Spleen (tissue), 11 donors: ENCODE results near the gene CSN2. TPM values are rescaled to one million over a fixed set of nuclear protein-coding genes. Genes with fewer than 3 reads are reported as not detected.

ENCODE experiments used
- DNase-seq: peaks from one replicate; pipeline ENCODE4 v3.0.0-alpha.2; 2020
- H3K27ac ChIP-seq, 8 donors: fragments of 200-600 bp; sonication (generic) in 7 of 8; 1 replicate in 4 of 8; 2 replicates in 4 of 8; pipeline versions ENCODE4 v1.5.0 to v1.8.0; 2016 to 2021; ENCODE audit warnings: inconsistent platforms in 4 of 8, mild to moderate bottlenecking in 4 of 8, moderate library complexity in 1 of 8
- H3K27me3 ChIP-seq, 7 donors: fragments of 200-600 bp; sonication (generic) in 6 of 7; replicated peaks in 1 of 7; 1 replicate in 4 of 7; 2 replicates in 3 of 7; pipeline versions ENCODE4 v1.5.0 to v1.8.0; 2016 to 2021; ENCODE audit warnings: inconsistent platforms in 3 of 7, mild to moderate bottlenecking in 1 of 7
- H3K36me3 ChIP-seq, 6 donors: fragments of 200-600 bp; sonication (generic) in 5 of 6; 1 replicate in 4 of 6; 2 replicates in 2 of 6; pipeline versions ENCODE4 v1.5.0 to v1.8.0; 2016 to 2021; ENCODE audit warnings: inconsistent platforms in 2 of 6
- H3K4me1 ChIP-seq, 6 donors: fragments of 200-600 bp; sonication (generic) in 5 of 6; 1 replicate in 3 of 6; 2 replicates in 3 of 6; pipeline versions ENCODE4 v1.5.0 to v1.8.0; 2016 to 2021; ENCODE audit warnings: inconsistent platforms in 3 of 6
- H3K4me3 ChIP-seq, 8 donors: fragments of 200-600 bp; sonication (generic) in 7 of 8; 1 replicate in 4 of 8; 2 replicates in 4 of 8; pipeline versions ENCODE4 v1.5.0 to v1.8.0; 2016 to 2021; ENCODE audit warnings: inconsistent platforms in 4 of 8, mild to moderate bottlenecking in 4 of 8, moderate library complexity in 2 of 8
- H3K9me3 ChIP-seq, 8 donors: fragments of 200-600 bp; sonication (generic) in 7 of 8; 1 replicate in 4 of 8; 2 replicates in 4 of 8; pipeline versions ENCODE4 v1.5.0 to v1.8.0; 2016 to 2021; ENCODE audit warnings: inconsistent platforms in 4 of 8
- POLR2A ChIP-seq, 3 donors: fragments of 450-650 bp; IDR thresholded peaks; one replicate each; pipeline ENCODE4 v1.5.1; 2017; ENCODE audit warnings: antibody characterized with exemption in 3 of 3, mild to moderate bottlenecking in 1 of 3
- POLR2AphosphoS5 ChIP-seq, 3 donors: sonication (generic); formaldehyde crosslinking; IDR thresholded peaks; one replicate each; pipeline ENCODE4 v1.5.1; 2017; ENCODE audit warnings: antibody characterized with exemption in 3 of 3
- WGBS, 5 donors: extraction: QIAGEN DNeasy Blood & Tissue Kit in 3 of 5; methylation state at CpG; one replicate each; pipeline versions ENCODE4 v1.1.5 to v1.1.7; 2013 to 2018; 5-methylcytosine and 5-hydroxymethylcytosine counted together
- intact Hi-C: fragments of 100-400 bp; cut with DNase I; formaldehyde crosslinking; loops from one replicate; pipeline ENCODE4 v1.15.0; 2023; ENCODE audit warnings: low total_unique reads
- polyA plus RNA-seq, 3 donors: library from polyadenylated mRNA; stranded (reverse); fragments of 200-250 nt; gene quantifications; one replicate each; pipeline ENCODE4 v1.2.1, GENCODE V29; 2013
- total RNA-seq, 7 donors: library from RNA; depleted of rRNA in 3 of 7; stranded (reverse); fragments of >200 nt in 3 of 7; fragmentation: NEBNext Ultra II Directional in 4 of 7; extraction: Animal tissue kit (Norgen Biotek cat#: 25700) in 4 of 7; gene quantifications; one replicate each; pipeline versions ENCODE4 v1.1.0 to v1.2.1, GENCODE V29; 2016 to 2021
- TF ChIP-seq, protein P1 (sequence below), 11 experiments: fragments of 200-600 bp in 7 of 11; fragments of 450-650 bp in 4 of 11; sonication (generic) in 4 of 11; IDR thresholded peaks in 8 of 11; conservative IDR thresholded peaks in 3 of 11; 1 replicate in 7 of 11; 2 replicates in 4 of 11; pipeline versions ENCODE4 v1.4.0 to v1.8.0; 2016 to 2021; ENCODE audit warnings: antibody characterized with exemption in 11 of 11, inconsistent platforms in 4 of 11, mild to moderate bottlenecking in 1 of 11
- donor health status: healthy with polysubstance abuse.
- donor health status: DM: no; HTN: no; CAD: no; lungs with moderate emphysema.
- donor health status: DM: no; HTN: no; CAD: no.
- donor health status: Bipolar disorder and iron deficiency.
- donor health status: healthy.
- donor health status: DM: no; HTN: no; CAD: no.
- donor health status: DM: yes; HTN: yes; CAD: no.

CSN2 gene
- total and polyA plus RNA-seq, 10 donors, result not detected

DNA sequence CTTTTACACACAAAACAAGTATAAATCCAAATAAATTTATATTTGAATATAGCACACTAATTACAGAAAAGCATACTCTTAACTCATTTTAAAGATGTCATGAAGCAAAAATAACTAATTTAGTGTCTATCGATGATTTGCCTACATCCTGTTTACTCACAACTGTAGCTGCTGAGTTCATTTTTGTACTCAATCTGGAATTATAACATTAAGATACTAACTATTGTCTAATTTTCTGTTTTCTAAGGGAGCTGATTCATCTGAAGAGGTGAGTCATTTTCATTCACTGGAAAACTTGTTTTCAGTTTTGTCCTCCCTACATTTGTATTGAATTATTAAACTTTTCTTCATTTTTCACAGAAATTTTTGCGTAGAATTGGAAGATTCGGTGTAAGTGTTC is 33.9 kb upstream of the CSN2 start:
- 76 to 90% (median 86%) methylated on average over 3 of the region's 3 CpGs for WGBS, 5 donors
- Histone ChIP-seq H3K4me1 (no peaks in the 10 kb centered on the region), H3K36me3 (no peaks in the 10 kb centered on the region), H3K27ac (no peak overlapping the region), H3K27me3 (no peaks in the 10 kb centered on the region), H3K9me3 (no peaks in the 10 kb centered on the region), H3K4me3 (no peak overlapping the region)
- intact Hi-C loops, result no loop called here
- DNase-seq, result no peak
- TF ChIP-seq POLR2AphosphoS5 (IDR thresholded peaks at IDR 0.05) (no peak), POLR2A (IDR thresholded peaks at IDR 0.05) (no peak)
- TF ChIP-seq, protein P1, sequence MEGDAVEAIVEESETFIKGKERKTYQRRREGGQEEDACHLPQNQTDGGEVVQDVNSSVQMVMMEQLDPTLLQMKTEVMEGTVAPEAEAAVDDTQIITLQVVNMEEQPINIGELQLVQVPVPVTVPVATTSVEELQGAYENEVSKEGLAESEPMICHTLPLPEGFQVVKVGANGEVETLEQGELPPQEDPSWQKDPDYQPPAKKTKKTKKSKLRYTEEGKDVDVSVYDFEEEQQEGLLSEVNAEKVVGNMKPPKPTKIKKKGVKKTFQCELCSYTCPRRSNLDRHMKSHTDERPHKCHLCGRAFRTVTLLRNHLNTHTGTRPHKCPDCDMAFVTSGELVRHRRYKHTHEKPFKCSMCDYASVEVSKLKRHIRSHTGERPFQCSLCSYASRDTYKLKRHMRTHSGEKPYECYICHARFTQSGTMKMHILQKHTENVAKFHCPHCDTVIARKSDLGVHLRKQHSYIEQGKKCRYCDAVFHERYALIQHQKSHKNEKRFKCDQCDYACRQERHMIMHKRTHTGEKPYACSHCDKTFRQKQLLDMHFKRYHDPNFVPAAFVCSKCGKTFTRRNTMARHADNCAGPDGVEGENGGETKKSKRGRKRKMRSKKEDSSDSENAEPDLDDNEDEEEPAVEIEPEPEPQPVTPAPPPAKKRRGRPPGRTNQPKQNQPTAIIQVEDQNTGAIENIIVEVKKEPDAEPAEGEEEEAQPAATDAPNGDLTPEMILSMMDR (IDR thresholded peaks at IDR 0.05 in 8 of 11, conservative IDR thresholded peaks at IDR 0.05 in 3 of 11), result no peak

DNA sequence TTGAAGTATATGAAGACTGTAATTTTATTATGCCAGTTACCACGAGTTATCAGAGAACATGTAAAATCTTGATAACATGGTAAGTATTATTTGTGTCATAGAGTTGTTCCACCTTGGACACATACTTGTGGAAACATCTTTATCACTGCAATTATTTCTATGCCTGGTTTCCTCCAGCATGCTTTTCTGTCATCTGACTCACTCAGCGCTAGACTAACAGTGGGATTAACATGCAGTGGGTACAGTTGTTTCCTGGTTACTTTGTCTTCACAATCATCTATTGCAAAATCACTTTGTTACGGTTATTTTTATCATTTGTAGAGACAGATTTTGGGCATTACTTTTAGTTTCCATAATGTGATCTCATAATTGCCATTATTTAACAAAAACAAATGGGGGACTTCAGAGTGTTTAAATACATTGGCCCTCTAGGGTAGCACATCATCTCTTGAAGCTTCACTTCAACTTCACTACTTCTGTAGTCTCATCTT is 30.0 kb upstream of the CSN2 start, which contains the start of gene STATH:
Gene STATH, plus strand, starts transcription at position 441 of the 491 bp plus-strand sequence. CDS start 2,472 bp downstream, outside the sequence.
- no peaks in the 10 kb centered on the region for H3K27me3 ChIP-seq
- no peaks in the 10 kb centered on the region for H3K36me3 ChIP-seq
- DNase-seq, result no peak
- H3K4me3 ChIP-seq, result no peak within 1 kb of the TSS
- no peaks in the 10 kb centered on the region for H3K4me1 ChIP-seq
- H3K27ac ChIP-seq, result no peak within 1 kb of the TSS
- TF ChIP-seq, protein P1 (IDR thresholded peaks at IDR 0.05 in 8 of 11, conservative IDR thresholded peaks at IDR 0.05 in 3 of 11), result no peak
- TF ChIP-seq POLR2AphosphoS5 (IDR thresholded peaks at IDR 0.05), result no peak
- no peak for TF ChIP-seq POLR2A (IDR thresholded peaks at IDR 0.05)
- H3K9me3 ChIP-seq, result no peaks in the 10 kb centered on the region
- WGBS, 5 donors, result 67 to 91% (median 74%) methylated on average over 3 of the region's 3 CpGs
- intact Hi-C loops, result no loop called here

DNA sequence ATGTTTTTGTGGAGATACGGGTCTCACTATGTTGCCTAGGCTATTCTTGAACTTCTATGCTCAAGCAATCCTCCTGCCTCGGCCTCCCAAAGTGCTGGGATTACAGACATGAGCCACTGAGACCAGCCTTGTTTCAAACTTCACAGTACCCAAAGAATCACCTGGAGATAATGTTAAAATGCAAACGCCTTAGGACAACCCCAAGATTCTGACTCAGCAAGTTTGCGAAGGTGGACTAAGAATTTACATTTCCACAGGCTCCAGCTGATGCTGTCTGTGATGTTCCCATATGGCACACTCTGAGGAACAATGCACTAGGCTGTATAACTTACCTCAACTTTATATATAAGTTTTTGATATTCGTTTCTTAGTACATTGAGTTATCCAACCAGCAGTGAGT is 29.3 kb upstream of the CSN2 start:
- Histone ChIP-seq H3K27ac (no peak overlapping the region), H3K4me1 (no peaks in the 10 kb centered on the region), H3K36me3 (no peaks in the 10 kb centered on the region), H3K4me3 (no peak overlapping the region), H3K9me3 (no peaks in the 10 kb centered on the region), H3K27me3 (no peaks in the 10 kb centered on the region)
- 71 to 85% (median 78%) methylated on average over 5 of the region's 5 CpGs for WGBS, 5 donors
- TF ChIP-seq POLR2AphosphoS5 (IDR thresholded peaks at IDR 0.05), result no peak
- TF ChIP-seq POLR2A (IDR thresholded peaks at IDR 0.05), result no peak
- TF ChIP-seq, protein P1 (IDR thresholded peaks at IDR 0.05 in 8 of 11, conservative IDR thresholded peaks at IDR 0.05 in 3 of 11), result no peak
- intact Hi-C loops, result no loop called here
- DNase-seq, result no peak

DNA sequence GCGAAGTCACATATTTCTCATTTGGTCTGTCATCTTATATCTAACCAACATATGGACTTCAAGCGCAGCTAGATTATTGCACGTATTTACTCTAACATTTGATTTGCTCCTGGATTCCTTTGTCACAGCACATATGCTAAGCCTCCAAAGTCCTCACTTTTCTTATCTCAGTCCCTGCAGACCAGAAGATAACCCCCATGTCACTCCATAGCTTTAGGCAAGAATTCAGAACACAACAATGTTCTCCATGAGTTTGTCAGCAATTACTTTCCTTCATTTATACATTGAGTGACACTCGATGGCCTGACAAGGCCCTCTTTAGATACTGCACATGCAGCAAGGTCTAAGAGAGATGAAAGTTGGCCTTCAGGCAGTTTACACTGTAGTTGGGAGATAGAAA is 25.5 kb upstream of the CSN2 start:
- DNase-seq, result no peak
- no peaks in the 10 kb centered on the region for H3K9me3 ChIP-seq
- 85 to 92% (median 86%) methylated on average over 4 of the region's 4 CpGs for WGBS, 5 donors
- H3K27ac ChIP-seq, result no peak overlapping the region
- TF ChIP-seq POLR2A (IDR thresholded peaks at IDR 0.05) (no peak), POLR2AphosphoS5 (IDR thresholded peaks at IDR 0.05) (no peak)
- TF ChIP-seq, protein P1 (IDR thresholded peaks at IDR 0.05 in 8 of 11, conservative IDR thresholded peaks at IDR 0.05 in 3 of 11), result no peak
- intact Hi-C loops, result no loop called here
- no peaks in the 10 kb centered on the region for H3K4me1 ChIP-seq
- H3K4me3 ChIP-seq, result no peak overlapping the region
- H3K27me3 ChIP-seq, result no peaks in the 10 kb centered on the region
- no peaks in the 10 kb centered on the region for H3K36me3 ChIP-seq
